HAP-1 (cell line): Measurements from ENCODE around the gene CMIP.
A peak's percentile ranks its signal among the peaks of the same experiment; 100 is the strongest.
"Not testable (repeated sequence)": the region's sequence is repeated elsewhere in the genome, so short reads cannot be mapped to it uniquely, and the experiment has no call there.

ENCODE experiments used
- DNase-seq, 2 experiments: peaks; one replicate each; pipeline ENCODE4 v3.0.0-alpha.2; 2016 to 2020; ENCODE audit warnings: low spot score in 2 of 2
- H3K27me3 ChIP-seq: fragments of 250-450 bp; sonication (Bioruptor Pico); 2 replicates; pipeline ENCODE4 v1.5.1; 2020; ENCODE audit warnings: low read depth, mild to moderate bottlenecking, moderate library complexity
- H3K36me3 ChIP-seq: fragments of 250-450 bp; sonication (Bioruptor Pico); replicated peaks from 2 replicates; pipeline ENCODE4 v1.5.1; 2020; ENCODE audit warnings: mild to moderate bottlenecking
- H3K4me1 ChIP-seq: fragments of 250-450 bp; sonication (Bioruptor Pico); 2 replicates; pipeline ENCODE4 v1.5.1; 2020; ENCODE audit warnings: mild to moderate bottlenecking
- H3K4me3 ChIP-seq: fragments of 250-450 bp; sonication (Bioruptor Pico); 2 replicates; pipeline ENCODE4 v1.5.1; 2020; ENCODE audit warnings: mild to moderate bottlenecking, moderate library complexity
- H3K9me3 ChIP-seq: fragments of 250-450 bp; sonication (Bioruptor Pico); 2 replicates; pipeline ENCODE4 v1.5.1; 2020; ENCODE audit warnings: mild to moderate bottlenecking, moderate library complexity
- in situ Hi-C: fragments of 300-500 bp; cut with MboI; formaldehyde crosslinking; loops from 3 replicates; pipeline ENCODE4 v1.14.3; 2020; ENCODE audit warnings: low sequenced_read_pairs, inconsistent platforms, mixed read lengths

Gene CMIP

DNA sequence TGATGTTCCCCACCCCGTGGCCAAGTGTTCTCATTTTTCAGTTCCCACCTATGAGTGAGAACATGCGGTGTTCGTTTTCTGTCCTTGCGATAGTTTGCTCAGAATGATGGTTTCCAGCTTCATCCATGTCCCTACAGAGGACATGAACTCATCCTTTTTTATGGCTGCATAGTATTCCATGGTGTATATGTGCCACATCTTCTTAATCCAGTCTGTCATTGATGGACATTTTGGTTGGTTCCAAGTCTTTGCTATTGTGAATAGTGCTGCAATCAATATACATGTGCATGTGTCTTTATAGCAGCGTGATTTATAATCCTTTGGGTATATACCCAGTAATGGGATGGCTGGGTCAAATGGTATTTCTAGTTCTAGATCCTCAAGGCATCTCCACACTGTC, 244.2 kb downstream of the CMIP start:
- H3K4me3 ChIP-seq, H3K9me3 ChIP-seq, H3K36me3 ChIP-seq, H3K27me3 ChIP-seq, in situ Hi-C loops, H3K4me1 ChIP-seq, DNase-seq: not testable (repeated sequence)

DNA sequence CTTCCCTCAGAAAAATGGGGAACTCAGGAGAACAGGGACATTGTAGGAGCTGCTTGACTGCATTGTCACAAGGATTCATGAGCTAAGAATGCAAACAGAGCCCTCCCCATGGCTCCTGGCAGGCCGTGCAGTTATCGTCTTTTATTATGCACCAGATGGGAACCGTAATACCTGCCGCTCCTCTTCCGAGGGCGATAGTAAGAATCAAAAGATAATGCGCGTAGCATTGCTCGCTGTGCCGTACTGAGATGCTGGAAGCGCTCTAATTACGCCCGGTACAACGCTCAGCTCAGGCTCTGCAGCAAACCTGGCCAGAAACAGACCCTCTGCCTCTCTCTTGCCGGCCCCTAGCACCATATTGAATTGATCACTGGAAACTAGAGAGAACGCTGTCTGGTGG, 247.4 kb downstream of the CMIP start:
- in situ Hi-C loops: no loop called here
- Histone ChIP-seq H3K36me3 (peaks cover 13% of the 10 kb centered on the region), H3K4me3 (no peak overlapping the region), H3K4me1 (no peaks in the 10 kb centered on the region), H3K9me3 (no peaks in the 10 kb centered on the region), H3K27me3 (no peaks in the 10 kb centered on the region)
- DNase-seq: no peak

DNA sequence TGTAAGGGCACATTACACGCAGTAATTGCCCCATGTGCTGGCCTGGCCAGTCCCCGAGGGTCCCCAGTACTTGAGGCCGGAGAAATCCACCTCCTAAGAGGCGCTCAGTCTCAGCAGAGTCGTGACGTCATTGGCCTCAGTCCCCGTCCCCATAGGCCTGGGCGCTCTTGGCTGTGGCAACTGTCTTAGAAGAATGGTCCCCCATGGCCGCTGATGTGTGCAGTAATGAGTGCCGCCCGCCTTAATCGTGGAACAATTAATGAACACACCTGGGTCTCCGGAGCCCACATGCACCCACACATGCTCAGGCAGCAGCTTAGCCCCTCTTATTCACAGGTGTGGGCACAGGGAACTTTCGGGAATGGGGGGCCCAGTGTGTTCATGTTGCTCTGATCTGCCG, 248.0 kb downstream of the CMIP start:
- no peak for DNase-seq
- Histone ChIP-seq H3K27me3 (no peaks in the 10 kb centered on the region), H3K4me1 (no peaks in the 10 kb centered on the region), H3K36me3 (peaks cover 13% of the 10 kb centered on the region), H3K4me3 (no peak overlapping the region), H3K9me3 (no peaks in the 10 kb centered on the region)
- in situ Hi-C loops: no loop called here

DNA sequence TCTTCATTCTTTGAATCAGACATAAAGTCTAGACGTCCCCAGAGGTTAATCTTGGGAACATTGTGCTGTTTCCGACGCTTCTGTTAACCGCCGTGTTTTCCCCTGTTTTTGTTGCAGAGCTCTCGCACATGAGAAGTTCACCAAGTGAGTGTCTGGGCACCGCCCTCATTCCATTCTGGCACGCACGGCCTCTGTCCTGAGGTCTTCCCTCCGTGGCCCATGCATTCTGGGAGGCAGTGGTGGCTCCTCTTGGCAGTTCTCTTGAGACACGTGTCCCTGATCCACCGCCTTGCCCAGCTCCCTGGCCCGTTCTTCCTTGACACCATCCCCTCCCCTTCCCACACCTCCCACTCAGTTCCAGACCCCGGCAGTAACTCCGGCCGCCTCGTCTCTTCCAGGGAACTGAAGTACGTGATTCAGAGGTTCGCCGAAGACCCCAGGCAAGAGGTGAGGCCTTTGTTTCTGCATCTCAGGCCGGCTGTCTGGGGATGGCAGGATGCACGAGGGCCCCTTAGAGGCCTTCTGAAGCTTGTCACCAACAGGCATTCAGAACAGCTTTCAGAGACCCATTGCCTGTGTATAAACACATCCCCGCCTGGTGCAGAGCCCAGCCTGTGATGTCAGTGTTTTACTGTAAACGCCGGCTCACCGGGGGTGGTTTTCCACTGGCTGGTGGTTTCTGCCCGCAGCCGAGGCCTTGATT, 248.6 kb downstream of the CMIP start:
- Histone ChIP-seq H3K27me3 (no peaks in the 10 kb centered on the region), H3K36me3 (peaks cover 13% of the 10 kb centered on the region)

DNA sequence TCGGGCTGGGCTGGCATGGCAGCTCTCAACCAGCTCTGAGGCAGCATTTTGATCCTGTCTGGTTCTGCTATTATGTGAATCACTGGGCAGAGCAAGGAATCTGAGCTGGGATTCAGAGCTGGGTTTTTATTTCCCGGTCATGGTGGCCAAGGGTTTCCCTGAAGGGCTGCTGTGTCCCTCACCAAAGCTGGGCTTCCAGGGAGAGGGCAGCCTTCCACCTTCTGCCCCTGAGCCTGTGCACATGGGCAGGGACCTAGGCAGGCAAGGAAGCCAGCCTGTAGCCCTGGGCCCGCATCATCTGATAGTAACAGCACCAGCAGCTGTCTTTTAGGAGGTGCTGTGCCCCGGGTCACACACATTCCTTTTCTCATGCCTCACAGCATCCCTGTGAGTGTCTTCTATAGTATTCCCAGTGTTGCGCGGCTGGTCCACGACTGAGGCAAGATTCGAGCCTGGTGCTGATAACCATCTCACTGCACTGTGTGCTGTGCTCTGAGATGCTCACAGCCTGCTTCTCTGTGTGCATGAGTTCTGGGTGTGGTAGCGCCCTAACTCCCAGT, 249.2 kb downstream of the CMIP start:
- Histone ChIP-seq H3K4me1 (no peaks in the 10 kb centered on the region), H3K9me3 (no peaks in the 10 kb centered on the region), H3K27me3 (no peaks in the 10 kb centered on the region), H3K4me3 (no peak overlapping the region), H3K36me3 (peaks cover 13% of the 10 kb centered on the region)
- no peak for DNase-seq
- in situ Hi-C loops: no loop called here

More for the DNA sequence above, 248.6 kb downstream of the CMIP start:
- Histone ChIP-seq H3K4me3 (no peak overlapping the region), H3K4me1 (no peaks in the 10 kb centered on the region), H3K9me3 (no peaks in the 10 kb centered on the region)
- DNase-seq: no peak
- in situ Hi-C loops: no loop called here

DNA sequence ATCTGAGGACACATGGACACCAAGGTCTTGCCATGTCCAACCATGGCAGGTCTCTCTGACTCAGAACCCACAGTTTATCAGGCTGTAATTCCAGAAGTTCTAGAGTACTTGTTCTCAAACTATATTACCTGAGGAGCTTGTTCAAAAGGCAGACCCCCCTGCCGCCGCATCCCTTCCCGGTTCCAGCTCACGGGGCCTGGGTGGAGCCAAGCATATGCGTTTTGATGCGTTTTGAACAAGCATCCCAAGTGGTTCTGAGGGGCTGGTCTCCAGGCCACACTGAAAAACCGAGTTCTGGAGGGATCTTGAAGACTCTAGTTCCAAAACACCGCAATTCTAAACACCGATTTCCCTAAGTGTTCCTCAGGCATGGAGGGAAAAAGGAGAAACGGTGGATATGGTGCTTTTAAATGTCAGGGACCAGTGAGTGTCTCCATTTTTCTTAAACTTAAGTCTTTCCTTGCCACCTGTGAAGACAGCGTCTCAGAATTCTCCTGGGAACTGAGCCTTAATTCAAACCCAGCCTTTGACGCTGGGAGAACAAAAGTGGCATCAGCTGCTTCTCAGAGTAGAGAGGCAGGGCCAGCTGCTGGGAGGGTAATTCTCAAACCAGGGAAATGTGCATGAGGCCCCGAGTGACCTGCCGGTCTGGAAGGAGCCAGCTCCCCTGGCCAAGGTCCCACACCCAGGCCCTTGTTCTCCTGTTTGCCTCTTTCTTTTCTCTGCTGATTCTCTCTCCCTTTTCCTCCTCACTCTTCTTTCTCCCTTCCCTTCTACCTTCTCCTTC, 250.1 kb downstream of the CMIP start:
- Histone ChIP-seq H3K27me3 (no peaks in the 10 kb centered on the region), H3K4me1 (no peaks in the 10 kb centered on the region), H3K4me3 (no peak overlapping the region), H3K9me3 (no peaks in the 10 kb centered on the region), H3K36me3 (peaks cover 13% of the 10 kb centered on the region)
- no peak for DNase-seq
- in situ Hi-C loops: no loop called here

DNA sequence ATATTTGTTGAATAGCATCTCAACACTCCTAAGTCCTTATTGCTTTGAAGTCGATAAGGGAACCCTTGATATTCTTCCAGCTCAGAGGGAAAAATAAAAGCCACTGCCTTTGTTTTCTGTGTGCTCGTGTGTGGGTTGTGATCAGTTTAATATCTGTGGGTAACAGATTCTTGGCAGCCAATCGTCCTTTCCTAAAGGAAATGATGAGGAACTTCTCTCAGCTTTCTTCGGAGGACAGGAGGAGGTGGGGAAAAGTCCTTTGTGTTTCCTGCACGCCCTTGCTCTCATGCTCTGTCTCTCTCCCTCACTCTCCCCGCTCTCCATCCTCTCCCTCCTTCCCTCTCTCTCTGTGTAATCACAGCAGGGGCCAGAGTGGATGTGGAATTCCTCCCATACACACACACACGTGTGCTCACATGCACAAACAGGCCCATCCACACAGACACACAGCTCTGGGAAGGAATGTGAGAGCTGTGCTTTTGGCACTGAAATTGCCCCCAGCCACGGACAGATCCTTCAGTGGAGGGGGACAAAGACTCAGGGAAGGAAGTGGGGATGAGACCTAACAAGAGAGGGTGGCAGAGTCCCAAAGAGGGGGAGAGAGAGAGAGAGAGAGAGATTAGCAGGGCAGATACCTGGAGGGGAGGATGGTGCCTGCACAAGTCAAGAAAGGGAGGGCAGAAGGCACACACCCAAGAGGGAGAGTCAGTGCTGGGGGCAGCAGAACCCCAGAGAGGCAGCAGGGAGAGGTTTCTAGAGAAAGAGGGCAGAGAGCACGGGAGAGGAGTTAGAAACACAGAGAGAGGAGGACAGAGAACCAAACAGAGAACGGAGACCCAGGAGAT, 250.9 kb downstream of the CMIP start:
- Histone ChIP-seq H3K27me3 (no peaks in the 10 kb centered on the region), H3K4me3 (no peak overlapping the region), H3K36me3 (peaks cover 13% of the 10 kb centered on the region), H3K4me1 (no peaks in the 10 kb centered on the region), H3K9me3 (no peaks in the 10 kb centered on the region)
- in situ Hi-C loops: no loop called here
- DNase-seq: no peak

DNA sequence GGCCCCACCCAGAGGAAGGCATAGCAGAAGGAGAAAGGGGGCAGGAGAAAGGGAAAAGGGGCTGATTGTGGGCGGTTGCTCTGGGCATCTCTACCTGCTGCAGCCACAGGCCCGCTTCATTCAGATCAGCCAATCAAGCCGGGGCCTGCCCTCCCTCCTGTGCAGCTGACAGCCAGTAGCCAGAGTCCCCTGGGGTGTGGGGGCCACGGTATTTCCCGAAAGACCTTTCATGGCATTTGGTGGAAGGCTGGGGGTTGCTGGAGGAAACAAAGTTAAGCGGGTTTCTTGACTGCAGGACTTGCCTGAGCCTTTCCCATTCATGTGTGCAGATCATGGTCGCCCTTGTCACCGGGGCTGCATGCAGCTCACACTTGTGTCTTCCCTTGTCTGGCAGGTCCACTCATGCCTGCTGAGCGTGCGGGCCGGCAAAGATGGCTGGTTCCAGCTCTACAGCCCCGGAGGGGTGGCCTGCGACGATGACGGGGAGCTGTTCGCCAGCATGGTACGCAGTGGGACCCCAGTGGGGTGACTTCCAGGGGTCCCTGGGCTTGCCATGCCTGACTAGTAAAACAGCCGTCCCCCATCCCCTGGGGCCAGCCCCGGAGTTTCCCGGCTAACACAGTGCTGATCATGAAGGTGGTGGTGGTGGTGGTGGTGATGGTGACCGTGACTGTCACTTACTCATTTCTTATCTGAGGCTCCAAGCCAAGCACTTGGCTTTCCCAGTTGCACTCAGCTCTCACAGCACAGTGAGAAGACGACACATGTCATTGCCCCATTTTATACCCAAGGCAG, 251.8 kb downstream of the CMIP start:
- in situ Hi-C loops: no loop called here
- H3K4me1 ChIP-seq: no peaks in the 10 kb centered on the region
- no peak for DNase-seq
- no peak overlapping the region for H3K4me3 ChIP-seq
- no peaks in the 10 kb centered on the region for H3K9me3 ChIP-seq
- no peaks in the 10 kb centered on the region for H3K27me3 ChIP-seq
- peaks cover 13% of the 10 kb centered on the region for H3K36me3 ChIP-seq

DNA sequence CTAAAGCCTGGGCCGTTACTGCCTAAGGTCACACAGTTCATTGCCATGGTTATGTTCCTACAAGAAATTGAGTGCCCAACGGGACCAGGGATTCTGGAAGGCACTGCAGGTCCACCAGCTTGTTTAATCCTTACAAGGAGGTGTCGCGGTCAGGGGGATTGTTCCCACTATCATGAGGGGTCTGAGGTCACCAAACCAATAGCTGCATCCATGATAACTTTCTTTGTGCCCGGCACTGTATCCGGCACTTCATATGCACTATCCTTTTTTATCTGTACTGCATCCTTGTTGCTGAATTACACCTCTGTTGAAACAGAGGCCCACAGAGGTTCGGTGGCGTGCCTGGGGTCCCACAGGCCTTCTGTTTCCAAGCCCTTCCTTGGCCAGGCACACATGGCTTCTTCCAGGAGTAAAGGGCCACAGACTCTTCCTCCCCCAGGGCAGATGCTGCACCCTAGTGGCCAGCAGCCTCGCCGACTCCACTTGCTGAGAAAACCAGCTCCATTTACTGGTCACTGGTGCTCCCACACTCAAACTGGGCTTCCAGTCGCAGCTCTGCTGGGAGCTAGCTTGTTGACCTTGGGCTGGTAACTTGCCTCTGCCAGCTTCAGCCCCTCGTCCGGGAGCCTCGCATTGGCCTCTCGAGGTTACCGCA, 252.5 kb downstream of the CMIP start:
- H3K27me3 ChIP-seq: no peaks in the 10 kb centered on the region
- in situ Hi-C loops: no loop called here
- H3K9me3 ChIP-seq: no peaks in the 10 kb centered on the region
- no peak overlapping the region for H3K4me3 ChIP-seq
- H3K36me3 ChIP-seq: peaks cover 16% of the 10 kb centered on the region
- peak; percentile 4 to 64 for DNase-seq
- H3K4me1 ChIP-seq: no peaks in the 10 kb centered on the region

DNA sequence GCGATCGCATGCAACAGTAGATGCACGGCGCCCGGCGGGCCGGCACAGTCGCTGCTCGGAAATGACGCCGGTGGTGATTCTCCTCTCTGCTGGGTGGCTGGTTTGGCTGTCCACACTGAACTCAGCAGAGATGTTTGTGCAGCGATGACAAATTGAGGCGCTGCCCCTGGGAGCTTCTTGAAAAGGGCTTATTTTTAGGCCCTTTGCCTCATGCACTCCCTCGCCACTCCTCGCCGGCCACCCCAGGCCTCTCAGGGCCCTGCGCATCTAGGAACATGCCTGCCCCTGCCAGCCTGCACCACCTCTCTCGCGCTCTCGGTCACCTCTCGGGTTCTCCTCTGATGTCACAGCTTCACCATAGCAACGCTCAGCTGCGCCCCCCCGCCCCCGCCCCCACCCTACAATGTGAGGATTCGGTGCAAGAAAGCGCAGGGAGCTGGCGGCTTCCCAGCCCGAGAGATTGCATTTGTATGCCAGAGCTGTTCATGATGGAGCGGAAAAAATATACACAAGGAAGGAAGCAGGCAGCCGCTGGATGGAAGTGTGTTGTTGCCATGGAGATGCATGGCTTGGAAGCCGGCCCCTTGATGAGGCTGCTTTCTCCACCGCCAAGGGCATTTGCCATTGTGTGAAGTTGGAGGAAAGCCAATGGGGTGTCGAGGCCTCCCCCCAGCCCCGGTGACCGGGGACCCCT, 253.2 kb downstream of the CMIP start:
- no peak for DNase-seq
- Histone ChIP-seq H3K27me3 (no peaks in the 10 kb centered on the region), H3K36me3 (peaks cover 19% of the 10 kb centered on the region), H3K4me3 (no peak overlapping the region), H3K4me1 (no peaks in the 10 kb centered on the region), H3K9me3 (no peaks in the 10 kb centered on the region)
- in situ Hi-C loops: no loop called here

DNA sequence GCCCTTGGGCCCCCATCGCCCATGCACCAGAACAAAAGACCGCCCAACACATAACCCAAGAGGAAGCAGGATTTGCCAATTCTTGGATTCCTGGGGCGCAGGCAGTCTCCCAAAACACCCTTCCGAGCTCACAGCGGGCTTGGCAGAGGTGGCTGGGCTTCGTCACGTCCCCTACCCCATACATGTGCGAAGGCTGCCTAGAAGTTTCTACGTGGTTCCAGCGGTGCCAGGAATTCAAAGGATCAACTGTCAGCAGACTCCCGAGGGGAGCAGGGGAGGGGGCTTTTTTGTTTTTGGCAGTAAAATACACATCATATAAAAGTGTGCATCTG, 253.7 kb downstream of the CMIP start:
- Histone ChIP-seq H3K4me1 (no peaks in the 10 kb centered on the region), H3K4me3 (no peak overlapping the region), H3K36me3 (peaks cover 17% of the 10 kb centered on the region), H3K9me3 (no peaks in the 10 kb centered on the region), H3K27me3 (no peaks in the 10 kb centered on the region)
- in situ Hi-C loops: no loop called here
- DNase-seq: no peak

DNA sequence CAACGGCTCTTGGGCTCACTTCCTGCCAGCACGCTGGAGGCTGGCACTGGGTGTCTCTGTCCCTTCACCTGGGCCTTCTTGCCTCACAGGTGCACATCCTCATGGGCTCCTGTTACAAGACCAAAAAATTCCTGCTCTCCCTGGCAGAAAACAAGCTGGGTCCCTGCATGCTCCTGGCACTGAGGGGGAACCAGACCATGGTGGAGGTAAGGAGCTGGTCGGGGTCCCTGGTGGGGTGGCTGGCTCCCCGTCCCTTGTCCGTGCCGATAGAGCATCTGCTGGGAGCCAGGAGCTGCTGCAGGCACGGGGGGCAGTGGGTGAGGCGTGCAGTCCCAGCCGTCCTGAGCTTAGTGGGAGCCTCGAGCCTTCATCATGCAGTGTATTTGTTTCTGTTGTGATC, 255.0 kb downstream of the CMIP start:
- in situ Hi-C loops: no loop called here
- DNase-seq: no peak
- Histone ChIP-seq H3K27me3 (no peaks in the 10 kb centered on the region), H3K36me3 (peaks cover 9% of the 10 kb centered on the region; the same call in 1 of the 2 replicates), H3K4me3 (no peak overlapping the region), H3K4me1 (no peaks in the 10 kb centered on the region), H3K9me3 (no peaks in the 10 kb centered on the region)
